HG02870 (cell line): ENCODE measurements around the gene PRL.

Source experiments
- ATAC-seq: cut with Tn5 transposase; IDR thresholded peaks from one replicate; pipeline ENCODE4 v1.9.1; 2021; ENCODE audit warnings: mild to moderate bottlenecking, moderate library complexity; ENCODE audit not compliant: unreplicated experiment

Gene PRL

DNA sequence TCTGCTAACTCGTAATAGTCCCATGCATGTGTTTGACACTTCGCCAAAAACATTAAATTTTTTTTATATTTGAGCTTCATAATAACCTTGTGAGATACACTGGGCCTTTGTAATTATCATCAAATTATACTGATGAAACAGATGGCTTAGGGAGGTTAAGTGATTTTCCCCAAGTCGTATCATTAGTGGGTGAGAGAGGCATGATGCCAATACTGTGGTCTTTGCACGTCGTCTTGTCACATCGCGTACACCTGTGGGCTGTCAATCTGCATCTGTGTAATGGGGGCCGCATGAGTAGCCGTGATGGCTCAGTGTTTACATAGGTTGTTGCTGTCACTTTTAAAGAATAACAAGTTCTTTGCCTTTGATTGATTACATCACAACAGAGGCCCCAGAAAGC, 1.7 kb downstream of the PRL start:
- ATAC-seq, result no peak

DNA sequence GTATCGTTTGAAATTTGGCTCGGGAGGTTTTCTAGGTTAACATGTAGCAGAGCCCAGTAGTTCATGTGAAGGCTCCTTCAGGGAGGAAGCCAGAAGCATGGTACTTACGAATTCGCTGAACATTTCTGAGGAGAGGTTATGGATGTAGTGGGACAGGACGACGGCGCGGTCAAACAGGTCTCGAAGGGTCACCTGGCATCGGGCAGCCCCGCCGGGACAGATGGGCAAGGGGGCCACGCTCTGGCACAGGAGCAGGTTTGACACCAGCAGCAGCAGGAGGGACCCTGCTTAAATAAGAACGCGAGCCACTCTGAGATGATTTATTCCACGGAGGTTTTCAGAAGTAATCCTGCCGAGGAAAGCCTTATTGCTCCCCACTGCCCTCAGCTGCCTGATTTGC, 2.5 kb downstream of the PRL start:
- no peak for ATAC-seq

DNA sequence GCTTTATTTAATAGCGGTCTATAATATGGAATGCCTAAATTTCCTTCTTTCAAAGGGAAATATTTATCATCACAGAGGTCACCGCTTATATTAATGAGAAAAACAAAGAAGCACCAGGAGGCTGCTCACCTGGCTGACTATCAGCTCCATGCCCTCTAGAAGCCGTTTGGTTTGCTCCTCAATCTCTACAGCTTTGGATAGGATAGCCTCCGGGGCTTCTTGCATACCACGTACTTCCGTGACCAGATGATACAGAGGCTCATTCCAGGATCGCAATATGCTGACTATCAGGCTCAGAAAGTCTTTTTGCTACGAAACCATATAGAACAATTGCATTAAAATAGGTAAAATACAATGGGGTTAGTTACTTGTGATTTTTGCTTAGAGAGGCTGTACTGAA, 6.8 kb downstream of the PRL start:
- ATAC-seq, result no peak

DNA sequence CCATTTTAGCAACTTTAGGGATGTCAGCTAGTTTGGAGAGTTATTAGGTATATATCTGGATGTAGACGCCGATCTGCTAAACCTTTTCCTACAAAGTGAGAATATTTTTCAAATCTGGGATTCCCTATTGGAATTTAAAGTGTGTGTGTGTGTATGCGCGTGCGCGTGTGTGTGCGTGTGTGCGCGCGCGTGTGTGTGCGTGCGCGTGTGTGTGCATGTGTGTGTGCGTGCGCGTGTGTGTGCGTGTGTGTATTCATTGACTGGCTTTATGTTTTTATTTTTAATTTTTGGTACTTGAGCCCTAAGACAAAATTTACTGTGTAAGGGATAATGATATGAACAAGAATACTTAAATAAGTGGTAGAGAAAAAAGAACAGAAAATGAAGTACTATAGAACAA, 8.1 kb downstream of the PRL start:
- no peak for ATAC-seq

DNA sequence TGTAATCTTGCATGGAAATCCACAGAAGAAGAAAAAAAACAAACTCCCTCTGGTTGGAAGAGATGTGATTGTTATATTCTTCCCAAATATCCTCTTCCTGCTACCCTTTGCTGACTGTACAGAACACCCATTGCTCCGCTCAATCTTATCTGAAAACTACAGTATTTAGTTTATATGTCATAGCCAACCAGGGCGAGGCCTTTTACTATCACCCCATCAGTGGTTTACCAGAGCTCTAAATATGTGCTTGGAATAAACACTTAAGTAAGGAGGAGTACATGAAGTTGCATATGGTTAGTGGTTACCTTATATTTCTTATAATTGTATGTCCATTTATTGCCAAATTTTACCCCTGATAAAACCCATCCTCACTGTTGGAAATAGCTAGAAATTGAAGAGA, 12.2 kb downstream of the PRL start:
- no peak for ATAC-seq

DNA sequence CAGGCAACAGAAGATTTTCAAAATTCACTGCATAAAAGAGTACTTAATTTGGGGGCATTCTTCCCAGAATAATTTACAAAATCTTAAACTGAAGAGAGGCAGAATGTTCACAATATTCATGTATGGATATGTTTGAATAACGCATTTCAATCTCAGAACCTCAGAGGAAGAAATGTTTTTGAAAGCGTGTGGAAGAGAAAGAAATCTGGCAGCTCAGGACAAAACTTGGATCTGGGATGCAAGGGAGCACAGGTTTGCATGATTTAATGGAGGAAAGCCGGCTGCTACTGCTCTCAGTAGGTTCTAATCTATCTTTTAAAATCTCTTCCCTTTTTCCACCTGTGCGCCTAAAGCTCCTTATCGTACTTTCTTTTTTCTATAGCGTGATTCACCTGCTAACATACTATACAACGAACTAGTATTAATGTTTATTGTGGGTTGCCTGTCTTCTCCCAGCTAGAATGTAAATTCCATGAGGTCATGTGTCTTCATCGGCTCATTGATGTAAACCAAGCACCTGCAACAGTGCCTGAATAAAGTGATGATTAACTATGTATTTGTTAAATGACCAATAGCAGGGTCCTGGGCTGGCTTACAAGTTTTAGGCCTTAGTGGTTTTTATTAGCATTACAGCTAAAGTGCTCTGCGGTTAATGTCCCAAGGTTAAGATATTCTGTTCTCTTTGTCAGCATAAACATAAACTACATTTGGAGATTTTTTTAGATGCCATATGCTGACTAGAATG, 15.3 kb downstream of the PRL start:
- no peak for ATAC-seq

DNA sequence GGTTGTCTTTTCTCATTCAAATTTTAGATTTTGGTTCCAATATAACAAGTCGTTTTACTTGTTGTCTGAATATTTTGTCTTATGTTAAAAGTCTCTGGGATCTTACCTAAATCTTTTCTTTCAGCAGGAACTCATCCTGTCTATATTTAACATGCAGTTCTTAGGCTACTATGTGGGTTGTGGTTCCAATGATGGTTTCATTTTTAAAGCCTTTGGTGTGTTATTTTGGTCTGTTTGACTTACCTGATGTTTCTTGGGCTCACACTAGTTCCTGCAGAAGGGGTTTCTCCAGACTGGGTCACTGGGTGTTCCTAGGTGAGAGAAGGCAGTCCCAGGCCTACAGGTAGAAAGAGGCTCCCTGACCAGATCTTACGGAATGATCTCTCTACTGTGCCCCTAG, 17.4 kb downstream of the PRL start:
- no peak for ATAC-seq

DNA sequence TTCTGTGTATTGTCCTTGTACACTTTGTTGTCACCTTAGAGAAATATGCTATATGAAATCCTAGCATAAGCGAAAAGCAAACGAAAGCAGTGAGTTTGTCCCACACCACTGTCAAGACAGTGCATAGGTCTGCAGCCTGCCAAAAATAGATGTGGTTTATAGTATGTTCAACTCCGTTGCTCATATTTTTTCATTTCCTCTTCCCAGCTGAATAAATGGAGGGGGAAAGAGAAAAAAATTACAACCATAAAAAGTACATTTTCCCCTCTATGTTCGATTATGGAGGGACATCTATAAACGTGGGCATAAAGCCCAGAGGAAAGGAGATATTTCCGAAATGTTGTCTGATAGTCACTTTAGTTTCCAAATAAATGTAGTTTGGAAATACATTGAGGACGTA, 25.8 kb downstream of the PRL start:
- ATAC-seq, result peak; percentile 96

DNA sequence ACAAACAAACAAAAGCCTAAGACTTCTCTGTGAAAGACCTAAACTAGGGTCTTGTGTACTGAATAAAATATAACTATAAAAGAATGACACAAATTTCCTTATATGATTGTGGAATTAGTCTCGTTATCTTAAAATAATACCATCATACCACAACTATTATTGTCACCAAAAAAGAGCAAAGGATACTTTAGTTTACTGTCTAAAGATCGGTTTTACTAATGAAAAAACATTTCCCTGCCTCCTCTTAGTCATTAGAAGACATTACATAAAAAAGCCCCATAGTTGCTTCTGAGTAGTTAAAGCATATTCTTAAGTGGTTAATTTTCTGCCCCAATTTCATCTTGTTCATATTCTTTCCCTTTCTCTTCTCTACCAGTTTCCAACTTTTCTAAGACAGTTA, 33.1 kb downstream of the PRL start:
- ATAC-seq, result no peak

DNA sequence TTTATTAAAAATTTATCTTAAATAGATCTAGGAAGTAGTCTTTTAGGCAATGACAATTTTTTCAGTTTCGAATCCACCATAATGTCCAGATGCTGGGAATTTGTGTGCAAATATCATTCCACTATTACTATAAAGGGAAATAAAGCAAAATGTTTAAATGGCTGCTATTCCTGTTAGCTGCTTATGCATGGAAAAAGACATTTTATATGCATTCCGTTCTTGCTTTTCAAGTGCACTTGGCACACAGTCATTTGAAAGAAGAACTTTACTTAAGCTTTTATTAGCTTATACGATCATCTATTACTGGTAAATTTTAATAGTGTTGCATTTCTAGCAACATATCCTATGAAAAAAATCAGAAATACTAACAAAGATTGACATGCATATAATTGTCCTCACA, 42.0 kb downstream of the PRL start:
- ATAC-seq, result no peak

DNA sequence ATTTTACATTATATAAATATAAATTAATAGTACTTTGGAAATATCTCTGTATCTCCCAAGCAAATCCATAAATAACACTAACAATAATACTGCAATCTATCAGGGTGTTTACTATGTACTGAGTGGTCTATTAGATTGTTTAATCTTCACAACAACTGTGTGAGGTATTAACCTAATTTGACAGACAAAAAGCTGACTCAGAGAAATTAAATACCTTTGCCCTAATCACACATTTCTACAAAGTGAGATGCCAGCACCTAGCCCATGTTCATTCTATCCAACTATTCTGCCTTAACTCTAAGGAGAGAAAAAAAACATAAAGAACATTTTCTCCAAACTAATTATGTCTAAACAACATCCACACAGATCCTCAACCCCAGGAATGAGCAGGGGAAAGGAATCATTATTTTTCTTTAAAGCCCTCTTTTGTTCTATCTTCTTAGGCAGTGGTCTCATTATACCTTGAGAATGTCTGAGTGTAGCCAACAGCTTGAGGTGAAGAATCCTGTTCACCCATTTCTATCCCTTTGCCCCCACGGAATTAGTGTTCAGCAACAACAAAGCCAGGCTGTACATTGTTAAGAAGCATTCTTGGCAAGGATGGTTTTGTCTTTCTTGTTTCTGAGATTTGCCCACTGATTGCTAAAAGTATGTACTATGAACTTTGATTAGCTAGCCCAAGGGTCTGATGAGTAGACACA, 42.7 kb downstream of the PRL start:
- ATAC-seq, result no peak

DNA sequence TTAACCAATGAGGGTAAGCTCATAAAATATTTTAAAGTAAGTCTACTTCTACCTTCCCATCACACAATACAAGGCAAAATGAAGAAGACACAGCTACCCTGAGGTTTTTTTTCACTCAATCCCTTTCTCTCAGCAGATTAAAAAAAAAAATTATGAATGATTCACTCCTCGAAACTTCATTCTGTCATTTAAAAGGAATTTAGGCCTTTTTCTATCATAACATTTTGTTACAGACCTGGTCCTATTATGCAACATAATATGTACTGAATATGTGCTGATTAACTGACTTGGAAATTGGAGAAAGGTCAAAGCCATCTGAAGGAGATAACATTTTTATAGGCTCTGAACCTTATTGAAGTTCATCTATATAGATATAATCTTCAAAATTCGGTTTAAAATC, 45.5 kb downstream of the PRL start:
- no peak for ATAC-seq

DNA sequence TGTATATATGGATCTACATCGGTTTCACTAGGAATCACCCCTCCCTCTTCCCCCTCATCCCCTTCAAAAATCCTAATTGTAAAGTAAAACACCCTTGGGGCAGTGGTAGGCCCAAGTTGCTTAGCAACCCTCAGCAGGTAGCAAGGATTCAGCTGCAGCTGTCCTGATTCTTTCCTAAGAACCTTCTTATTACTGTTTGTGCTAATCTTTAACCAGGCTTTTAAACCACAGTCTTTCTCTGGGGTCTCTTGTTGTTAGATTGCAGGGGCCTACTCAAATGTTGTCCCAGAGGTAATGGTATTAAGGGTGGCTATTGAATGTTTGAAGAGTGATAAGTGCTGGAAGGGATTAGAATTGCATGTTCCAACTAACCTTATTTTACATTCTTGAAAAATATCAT, 46.4 kb downstream of the PRL start:
- no peak for ATAC-seq

DNA sequence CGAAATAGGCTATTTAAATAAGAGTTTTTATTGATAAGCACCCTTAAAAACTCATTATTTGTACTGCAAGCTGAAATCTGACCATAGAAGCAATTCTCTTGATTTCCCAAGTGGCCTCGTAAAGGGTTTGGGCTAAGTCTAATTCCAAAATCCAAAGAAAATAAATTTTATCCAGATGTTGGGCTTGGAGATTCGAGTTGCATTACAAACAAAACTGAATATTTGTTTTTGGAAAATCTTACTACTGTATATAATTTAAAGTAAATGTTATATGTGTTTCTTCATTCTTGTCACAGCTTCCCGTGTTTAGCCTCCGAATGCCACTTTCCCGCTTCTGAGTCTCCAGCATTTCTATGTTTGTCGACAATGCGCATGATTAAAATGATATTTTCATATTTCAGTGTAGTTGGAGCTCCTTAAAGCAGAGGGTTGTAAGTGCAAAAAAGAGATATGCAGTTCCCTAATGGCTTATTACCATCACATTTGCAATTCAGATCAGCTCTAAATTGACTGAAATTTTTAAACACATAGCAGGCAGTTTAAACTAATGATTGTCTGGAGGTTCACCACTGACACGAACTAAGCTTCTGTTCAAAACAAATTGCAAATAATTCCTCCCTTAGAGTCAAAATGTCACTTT, 47.0 kb downstream of the PRL start:
- ATAC-seq, result no peak

DNA sequence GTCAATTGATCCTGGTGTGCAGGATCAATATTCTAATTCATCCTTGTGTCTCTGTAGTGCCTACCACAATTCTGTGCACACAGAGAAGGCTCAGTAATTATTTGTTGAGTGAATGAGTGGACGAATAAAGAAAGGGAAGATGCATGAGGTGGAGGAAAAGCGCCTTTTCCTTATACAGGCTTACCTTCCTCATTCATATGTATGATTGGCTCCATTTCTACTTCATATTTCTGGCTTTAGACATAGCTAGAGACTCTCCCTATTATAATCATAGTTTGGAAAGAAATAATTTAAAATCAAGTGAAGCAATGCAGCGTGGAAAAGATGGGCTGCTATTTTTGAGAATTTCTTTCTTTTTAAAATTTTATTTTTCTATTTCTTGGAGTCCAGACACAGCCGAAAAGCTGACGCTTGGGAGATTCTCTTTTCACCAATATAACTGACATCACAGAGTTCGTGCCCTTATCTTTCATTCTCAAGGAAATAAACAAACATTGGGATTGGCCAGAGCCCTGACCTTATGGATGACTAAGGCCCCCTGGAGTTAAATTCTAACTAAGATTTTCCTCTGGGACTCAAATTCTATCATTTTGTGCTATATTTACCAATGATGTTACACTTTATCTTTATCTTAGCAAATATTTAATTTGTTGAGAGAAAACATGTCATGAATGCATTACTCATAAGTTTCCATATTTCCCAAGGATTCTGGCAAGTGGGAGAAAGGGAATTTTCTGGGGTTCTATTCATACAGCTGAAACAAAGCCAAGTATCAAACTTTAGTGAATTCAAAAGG, 48.1 kb downstream of the PRL start:
- ATAC-seq, result no peak

DNA sequence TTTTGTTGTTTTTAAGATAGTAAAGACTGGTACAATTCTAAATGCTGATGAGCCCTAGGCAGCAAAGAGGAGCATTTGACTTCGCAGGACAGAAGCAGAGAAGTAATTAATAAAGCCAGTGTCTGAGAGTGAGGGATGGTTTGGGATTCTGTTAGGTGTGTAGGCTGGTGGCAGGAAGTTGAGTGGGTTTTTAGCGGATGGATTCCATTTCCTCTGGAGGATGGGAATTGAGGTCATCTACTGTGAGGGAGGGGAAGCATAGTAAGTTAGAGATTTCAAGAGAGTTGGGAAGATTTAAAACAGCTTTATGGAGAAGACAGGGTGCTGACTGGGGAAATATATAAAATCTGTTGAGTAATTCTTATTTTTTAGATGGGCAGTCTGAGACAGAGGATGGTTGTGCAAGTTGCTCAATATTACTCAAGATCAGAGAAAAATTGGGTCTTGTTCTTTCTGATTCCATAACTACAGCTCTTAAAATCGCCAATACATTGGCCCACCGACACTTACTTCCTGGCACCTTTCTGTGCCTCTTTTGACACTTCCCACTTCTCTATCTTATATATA, 48.8 kb downstream of the PRL start:
- ATAC-seq, result no peak

DNA sequence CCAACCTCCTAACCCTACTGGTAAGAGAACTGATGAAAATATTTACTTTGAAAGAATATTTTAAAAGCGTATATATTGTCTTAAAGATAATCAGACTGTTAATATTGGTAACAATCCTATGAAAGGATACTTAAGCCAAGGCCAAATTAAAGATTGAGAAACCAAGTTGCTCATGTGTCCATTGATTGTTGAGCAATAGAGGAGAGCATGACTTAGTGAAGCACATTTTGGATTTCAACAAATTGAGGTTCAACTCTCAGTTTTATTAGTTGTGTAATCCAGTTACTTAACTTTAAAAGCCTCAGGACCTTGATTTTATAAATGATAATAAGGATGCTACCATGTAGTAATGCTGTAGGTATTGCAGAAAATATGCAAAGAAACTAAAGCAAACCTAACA, 56.8 kb downstream of the PRL start:
- no peak for ATAC-seq

DNA sequence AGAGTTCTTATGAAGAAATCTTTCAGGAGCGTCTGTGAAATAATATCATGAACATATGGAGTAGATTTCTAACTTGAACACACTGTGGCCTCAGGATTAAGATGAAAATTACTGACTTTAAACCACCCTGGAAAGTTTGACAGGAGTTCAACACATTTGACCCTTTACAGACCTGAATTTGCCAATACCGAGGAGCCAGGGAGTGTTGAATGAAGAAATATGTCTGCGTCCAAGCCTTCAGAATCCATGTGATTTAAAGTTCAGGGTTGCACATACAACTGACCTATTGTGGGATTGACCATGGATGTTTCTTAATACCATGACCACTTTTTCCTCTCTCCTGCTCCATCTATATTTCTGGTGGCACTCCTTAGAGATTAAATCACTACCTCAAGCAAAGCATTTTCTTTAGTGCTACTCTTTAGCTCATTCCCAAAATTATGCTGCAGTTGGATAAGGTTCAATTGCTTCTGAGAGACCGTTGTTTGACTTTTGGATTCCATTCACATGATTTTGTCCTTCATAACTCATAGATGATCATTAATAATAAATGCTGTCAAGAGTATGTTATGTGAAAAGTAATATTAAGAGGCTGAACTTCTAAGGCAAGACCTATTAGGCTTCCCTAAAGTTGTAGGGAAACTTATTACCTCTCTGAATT, 57.4 kb downstream of the PRL start:
- no peak for ATAC-seq

DNA sequence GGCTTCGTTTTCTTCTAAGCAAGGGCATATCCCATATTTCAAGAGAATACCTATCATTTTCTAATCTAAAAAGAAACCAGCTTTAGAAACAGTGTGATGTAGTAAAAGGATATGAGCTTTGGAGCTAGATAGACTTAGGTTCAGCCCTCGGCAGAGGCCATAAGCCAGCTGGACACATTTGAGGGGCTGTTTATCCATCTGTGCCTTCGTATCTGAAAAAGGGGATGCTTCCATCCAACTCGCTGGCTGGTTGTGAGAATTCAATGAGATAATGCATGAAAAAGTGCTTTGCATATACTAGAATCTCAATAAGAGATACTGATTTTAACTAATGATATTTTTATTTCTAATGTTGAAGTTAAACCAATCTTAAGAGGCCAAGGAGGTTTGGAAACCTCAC, 58.0 kb downstream of the PRL start:
- ATAC-seq, result no peak

DNA sequence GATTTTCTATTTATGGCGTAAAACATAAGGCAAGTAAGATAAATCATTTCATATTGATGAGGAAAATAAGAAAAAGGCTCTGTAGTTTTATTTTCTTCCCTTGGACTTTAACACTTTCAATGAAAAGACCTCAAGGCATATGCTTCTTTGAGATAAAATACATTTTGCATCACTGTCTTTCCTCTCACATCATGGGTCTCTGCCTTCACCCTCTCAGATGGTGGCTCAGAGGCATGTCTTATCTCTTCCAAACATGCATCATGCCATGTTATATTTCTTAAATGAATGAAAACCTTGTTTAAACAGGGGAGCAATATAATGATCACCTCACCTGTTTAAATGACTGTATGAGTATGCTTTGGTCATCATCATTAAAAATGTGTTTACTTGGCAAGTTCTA, 59.3 kb downstream of the PRL start:
- ATAC-seq, result no peak
